Bronchial epithelial cell (primary cell): ENCODE measurements around the gene MRPL36. TPM values are rescaled to one million over a fixed set of nuclear protein-coding genes. Genes with fewer than 3 reads are reported as not detected.

ENCODE experiments used
- DNase-seq: peaks from one replicate; pipeline ENCODE4 v3.0.0-alpha.2; 2010; ENCODE audit warnings: low read depth
- FAIRE-seq: peaks from 2 replicates; lab custom pipeline; 2011; peaks lifted over from hg19 to GRCh38; lab: Jason Lieb, UNC
- H3K27me3 ChIP-seq: 2 replicates; pipeline ENCODE4 v1.5.1; 2011; ENCODE audit warnings: low read length; ENCODE audit not compliant: control insufficient read depth, insufficient read depth
- H3K36me3 ChIP-seq: 2 replicates; pipeline ENCODE4 v1.5.1; 2011; ENCODE audit warnings: low read length; ENCODE audit not compliant: control insufficient read depth, insufficient read depth
- H3K4me3 ChIP-seq: 2 replicates; pipeline ENCODE4 v1.5.1; 2011; ENCODE audit warnings: mild to moderate bottlenecking, low read depth, low read length, control low read depth
- total RNA-seq: library from RNA; depleted of rRNA; stranded (reverse); fragments of >200 nt; gene quantifications from 2 replicates; pipeline ENCODE4 v1.2.1, GENCODE V29; 2014
- TF ChIP-seq, protein P1 (sequence below): IDR thresholded peaks from 2 replicates; pipeline ENCODE4 v1.5.1; 2011; ENCODE audit warnings: mild to moderate bottlenecking, moderate library complexity, low read length, control low read depth, inconsistent platforms; ENCODE audit not compliant: insufficient read depth, severe bottlenecking

MRPL36 gene
- total RNA-seq, 1 donor from 2014 or later: 61.1 TPM

DNA sequence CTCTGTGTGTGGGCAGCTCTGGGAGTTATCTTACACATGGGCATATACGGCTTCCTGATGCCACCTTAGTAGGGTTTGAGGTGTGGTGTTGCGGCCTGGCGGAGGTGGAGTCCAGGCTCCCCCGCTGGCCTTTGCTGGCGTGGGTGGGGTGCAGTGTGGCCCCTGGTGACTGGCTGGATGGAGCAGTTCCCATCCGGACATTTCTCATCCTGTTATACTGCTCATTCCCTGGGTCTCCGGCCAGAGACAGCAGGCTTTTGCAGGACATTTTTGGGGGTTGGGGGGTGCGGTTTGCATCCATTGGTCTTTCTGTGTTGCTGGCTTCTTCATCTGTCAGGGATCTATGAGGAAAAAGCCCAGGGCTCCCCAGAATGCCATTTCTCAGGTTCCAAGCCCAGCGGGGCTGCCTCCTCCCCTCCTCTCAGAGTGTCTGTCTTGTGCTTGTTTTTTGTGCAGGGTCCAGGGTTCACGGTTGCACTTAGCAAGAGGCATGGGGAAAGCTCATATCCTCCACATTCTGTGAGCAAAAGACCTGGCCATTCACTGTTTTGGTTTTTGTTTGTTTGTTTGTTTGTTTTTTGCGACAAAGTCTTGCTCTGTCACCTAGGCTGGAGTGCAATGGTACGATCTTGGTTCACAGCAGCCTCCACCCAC, 23.9 kb upstream of the MRPL36 start:
- TF ChIP-seq, protein P1, sequence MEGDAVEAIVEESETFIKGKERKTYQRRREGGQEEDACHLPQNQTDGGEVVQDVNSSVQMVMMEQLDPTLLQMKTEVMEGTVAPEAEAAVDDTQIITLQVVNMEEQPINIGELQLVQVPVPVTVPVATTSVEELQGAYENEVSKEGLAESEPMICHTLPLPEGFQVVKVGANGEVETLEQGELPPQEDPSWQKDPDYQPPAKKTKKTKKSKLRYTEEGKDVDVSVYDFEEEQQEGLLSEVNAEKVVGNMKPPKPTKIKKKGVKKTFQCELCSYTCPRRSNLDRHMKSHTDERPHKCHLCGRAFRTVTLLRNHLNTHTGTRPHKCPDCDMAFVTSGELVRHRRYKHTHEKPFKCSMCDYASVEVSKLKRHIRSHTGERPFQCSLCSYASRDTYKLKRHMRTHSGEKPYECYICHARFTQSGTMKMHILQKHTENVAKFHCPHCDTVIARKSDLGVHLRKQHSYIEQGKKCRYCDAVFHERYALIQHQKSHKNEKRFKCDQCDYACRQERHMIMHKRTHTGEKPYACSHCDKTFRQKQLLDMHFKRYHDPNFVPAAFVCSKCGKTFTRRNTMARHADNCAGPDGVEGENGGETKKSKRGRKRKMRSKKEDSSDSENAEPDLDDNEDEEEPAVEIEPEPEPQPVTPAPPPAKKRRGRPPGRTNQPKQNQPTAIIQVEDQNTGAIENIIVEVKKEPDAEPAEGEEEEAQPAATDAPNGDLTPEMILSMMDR: no peak
- DNase-seq: no peak
- Histone ChIP-seq H3K36me3 (peaks cover 9% of the 10 kb centered on the region), H3K27me3 (no peaks in the 10 kb centered on the region), H3K4me3 (no peak overlapping the region)
- FAIRE-seq: no peak

DNA sequence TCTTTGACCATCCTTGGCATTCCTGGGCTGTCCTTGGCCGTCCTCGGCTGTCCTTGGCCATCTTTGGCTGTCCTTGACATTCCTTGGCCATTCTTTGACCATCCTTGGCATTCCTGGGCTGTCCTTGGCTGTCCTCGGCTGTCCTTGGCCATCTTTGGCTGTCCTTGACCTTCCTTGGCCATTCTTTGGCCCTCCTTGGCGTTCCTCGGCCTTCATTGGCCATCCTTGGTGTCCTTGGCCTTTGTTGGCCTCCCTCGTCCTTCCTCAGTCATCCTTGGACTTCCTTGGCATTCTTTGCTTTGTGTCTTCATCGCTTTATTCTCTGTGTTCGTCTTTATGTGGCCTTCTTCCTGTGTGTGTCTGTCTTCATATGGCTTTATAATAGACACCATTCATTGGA, 22.2 kb upstream of the MRPL36 start:
- H3K4me3 ChIP-seq: no peak overlapping the region
- TF ChIP-seq, protein P1: no peak
- FAIRE-seq (peak; percentile 60), DNase-seq (no peak)
- H3K36me3 ChIP-seq: peaks cover 12% of the 10 kb centered on the region
- H3K27me3 ChIP-seq: no peaks in the 10 kb centered on the region

DNA sequence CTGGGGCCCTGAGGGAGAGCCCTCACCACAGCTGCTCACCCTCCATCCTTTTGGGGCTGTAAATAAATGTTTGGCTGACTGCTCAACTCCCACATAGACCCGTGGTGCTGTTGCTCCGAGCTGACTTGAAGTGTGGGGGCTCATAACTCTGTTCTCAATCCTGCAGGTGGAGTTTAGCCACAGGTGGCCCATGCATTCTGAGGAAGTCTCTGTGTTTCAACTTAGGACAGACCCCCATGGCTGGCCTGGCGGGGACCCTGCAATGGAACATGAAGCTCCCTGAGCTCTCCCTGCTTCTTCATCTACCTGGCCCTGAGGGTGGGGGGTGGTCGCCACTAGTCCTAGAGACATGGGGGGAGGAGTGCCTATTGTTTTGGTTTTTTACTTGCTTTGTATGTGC, 21.3 kb upstream of the MRPL36 start:
- DNase-seq (no peak), FAIRE-seq (no peak)
- TF ChIP-seq, protein P1: no peak

DNA sequence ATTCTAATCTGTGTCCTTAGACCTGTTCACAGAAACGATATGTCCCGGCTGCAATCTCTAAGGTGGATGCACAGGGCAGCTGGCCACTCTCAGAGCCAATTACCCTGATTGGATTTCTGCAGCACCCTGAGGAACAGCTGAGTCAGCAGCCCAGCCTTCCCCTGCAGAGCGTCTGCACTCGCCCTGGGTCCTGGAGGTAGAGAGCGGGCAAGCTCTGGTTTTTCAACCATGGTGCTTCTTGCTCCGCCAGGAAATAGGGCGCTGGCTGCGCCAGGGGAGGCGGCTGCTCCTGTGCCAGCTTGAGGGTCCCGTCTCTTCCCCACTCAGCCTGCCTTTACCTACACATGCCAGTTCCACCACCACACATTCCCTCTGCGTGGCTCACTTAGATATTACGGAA, 20.7 kb upstream of the MRPL36 start:
- FAIRE-seq (no peak), DNase-seq (no peak)
- TF ChIP-seq, protein P1: no peak
- no peak overlapping the region for H3K4me3 ChIP-seq
- H3K27me3 ChIP-seq: no peaks in the 10 kb centered on the region
- peaks cover 21% of the 10 kb centered on the region for H3K36me3 ChIP-seq

More for the DNA sequence above, 21.3 kb upstream of the MRPL36 start:
- Histone ChIP-seq H3K36me3 (peaks cover 17% of the 10 kb centered on the region), H3K27me3 (no peaks in the 10 kb centered on the region), H3K4me3 (no peak overlapping the region)

DNA sequence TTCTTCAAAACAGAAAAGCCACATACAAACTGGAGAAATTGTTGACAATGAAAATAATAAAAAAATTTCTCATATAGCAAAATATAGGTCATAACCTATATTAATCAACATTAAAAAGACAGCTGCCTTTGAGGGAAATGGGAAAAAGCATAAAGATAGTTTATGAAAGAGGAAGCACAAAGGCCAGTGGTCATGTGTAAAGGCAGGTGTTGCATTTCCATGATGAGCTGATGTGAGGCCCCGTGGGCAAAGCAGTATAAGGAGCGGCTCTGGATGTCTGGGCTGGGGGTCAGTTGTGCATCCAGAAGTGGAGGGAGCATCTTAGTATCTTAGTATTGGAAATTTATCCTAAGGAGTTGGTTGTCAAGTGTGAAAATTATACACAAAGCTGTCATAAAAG, 19.8 kb upstream of the MRPL36 start:
- H3K27me3 ChIP-seq: no peaks in the 10 kb centered on the region
- FAIRE-seq: no peak
- H3K4me3 ChIP-seq: no peak overlapping the region
- no peak for DNase-seq
- peaks cover 25% of the 10 kb centered on the region for H3K36me3 ChIP-seq
- TF ChIP-seq, protein P1: no peak

DNA sequence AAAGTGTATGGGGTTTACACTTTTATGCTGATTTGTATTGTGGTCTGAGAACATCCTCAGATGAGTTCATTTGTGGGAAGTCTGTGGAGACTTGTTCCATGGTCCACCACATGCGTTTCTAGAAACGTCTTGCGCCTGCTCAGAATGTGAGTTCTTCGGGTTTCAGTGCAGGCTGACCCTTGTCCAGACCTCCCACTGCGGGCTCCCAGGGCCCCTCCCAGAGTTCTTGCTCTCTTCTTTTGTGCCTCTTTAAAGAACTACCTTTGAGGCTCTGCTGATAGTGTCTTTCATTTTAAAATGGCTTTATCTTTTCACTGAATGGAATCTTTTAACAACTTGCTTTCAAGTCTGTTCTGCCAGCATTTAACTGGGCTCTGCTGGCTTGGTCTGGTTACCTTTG, 19.1 kb upstream of the MRPL36 start:
- H3K36me3 ChIP-seq: peaks cover 26% of the 10 kb centered on the region
- DNase-seq (no peak), FAIRE-seq (no peak)
- no peak overlapping the region for H3K4me3 ChIP-seq
- H3K27me3 ChIP-seq: no peaks in the 10 kb centered on the region
- TF ChIP-seq, protein P1: no peak
